Measurements from ENCODE around the gene TAS2R20.

Gene TAS2R20

GRCh38 chr12:10957741-10958140 is 40.4 kb downstream of the TAS2R20 start:
- no peak for DNase-seq

GRCh38 chr12:10956085-10956484 is 42.0 kb downstream of the TAS2R20 start:
- DNase-seq = no peak

DNA sequence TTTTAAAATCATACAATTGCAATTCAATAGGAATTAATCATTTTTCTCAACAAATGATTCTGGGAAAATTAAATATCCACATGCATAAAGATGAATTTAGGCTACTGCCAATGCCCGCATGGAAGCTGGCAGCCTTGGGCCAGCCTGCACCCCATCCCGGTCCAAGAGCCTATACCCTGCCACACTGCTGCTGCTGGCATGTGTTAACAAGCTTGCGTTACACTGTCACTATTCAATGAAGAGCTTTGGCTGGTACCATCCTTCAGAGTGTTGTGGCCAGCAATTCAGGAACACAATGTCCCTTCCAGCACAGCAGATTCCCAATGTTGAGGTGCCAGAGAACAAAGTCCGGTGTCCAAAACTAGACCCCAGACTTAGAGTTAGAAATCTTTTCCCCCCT is 45.5 kb downstream of the TAS2R20 start:
- DNase-seq = no peak
